Raji (cell line): ENCODE data around the gene C19orf44.

Experiments used
- POLR2A ChIP-seq: IDR thresholded peaks from 2 replicates; pipeline ENCODE4 v1.6.1; 2011; ENCODE audit warnings: low read depth, low read length, control low read depth; ENCODE audit not compliant: insufficient read depth

Gene C19orf44

GRCh38 chr19:16495982-16496612 is at the start of gene C19orf44, which contains the start of gene CALR3:
TSS of gene C19orf44 (plus strand) at chr19:16496394. CDS start at chr19:16500793, 4,399 bp downstream.
TSS of gene CALR3 (minus strand) at chr19:16496167. CDS start at chr19:16496129, 38 bp downstream.
- TF ChIP-seq POLR2A = peak; percentile 80

- peak; percentile 30; the same call in 1 of the 2 replicates for TF ChIP-seq POLR2A
These were observed 49.3 kb upstream of the C19orf44 start for GRCh38 chr19:16446724-16447368.

- peak; percentile 45 for TF ChIP-seq POLR2A
These were observed 46.7 kb upstream of the C19orf44 start for GRCh38 chr19:16449330-16449961.

DNA sequence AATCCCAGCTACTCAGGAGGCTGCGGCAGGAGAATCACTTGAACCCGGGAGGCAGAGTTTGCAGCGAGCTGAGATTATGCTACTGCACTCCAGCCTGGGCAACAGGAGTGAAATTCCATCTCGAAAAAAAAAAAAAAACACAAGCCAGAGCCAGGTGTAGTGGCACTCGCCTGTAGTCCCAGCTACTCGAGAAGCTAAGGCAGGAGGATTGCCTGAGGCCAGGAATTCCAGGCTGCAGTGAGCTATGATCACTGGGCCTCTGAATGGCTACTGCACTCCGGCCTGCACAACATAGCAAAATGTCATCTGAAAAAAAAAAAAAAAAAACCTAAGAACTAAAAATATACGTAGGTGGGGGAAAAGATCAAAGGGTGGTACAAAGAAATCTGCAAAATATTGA is 43.9 kb upstream of the C19orf44 start:
- TF ChIP-seq POLR2A = no peak

- TF ChIP-seq POLR2A = no peak
These were observed 41.8 kb upstream of the C19orf44 start for GRCh38 chr19:16454351-16454918.

DNA sequence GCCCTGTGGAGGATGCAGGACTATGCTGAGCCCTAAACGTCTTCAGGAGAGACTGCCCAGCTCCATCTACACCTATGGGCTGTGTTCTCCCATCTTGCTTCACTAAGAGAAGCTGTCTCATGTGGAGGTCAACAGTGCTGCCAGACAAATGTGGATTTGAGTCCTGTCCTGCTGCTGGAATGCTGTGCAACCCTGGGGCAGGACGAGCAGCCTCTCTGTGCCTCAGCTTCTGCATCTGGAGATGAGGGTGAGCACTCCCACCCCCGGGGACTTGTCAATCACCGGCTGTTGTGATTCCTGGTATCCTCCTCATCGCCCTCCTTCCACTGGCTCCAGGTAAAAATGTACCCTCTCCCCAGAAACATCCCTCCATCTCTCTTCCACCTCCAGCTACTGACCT is 40.7 kb upstream of the C19orf44 start:
- TF ChIP-seq POLR2A = no peak

GRCh38 chr19:16456652-16457194 is 39.5 kb upstream of the C19orf44 start:
- no peak for TF ChIP-seq POLR2A

GRCh38 chr19:16457195-16457953 is 38.8 kb upstream of the C19orf44 start:
- TF ChIP-seq POLR2A = no peak

DNA sequence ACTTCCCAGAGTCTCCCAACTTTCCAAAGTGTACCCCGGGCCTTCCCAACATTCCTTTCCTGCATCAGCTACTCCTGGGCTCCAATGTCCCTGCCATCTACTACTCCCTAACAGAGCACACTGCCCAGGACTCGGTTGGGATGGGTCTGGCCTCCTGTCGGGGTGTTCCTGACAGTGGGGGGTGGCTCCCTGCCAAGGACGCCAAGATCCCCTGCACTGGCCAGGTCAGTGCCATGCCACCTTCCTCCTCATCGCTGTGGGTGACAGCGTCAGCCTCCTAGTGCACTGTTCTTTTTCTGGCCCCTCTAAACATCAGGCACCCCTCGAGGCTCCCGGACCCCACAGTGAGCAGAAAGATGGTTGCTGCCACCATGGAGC is 38.3 kb upstream of the C19orf44 start:
- no peak for TF ChIP-seq POLR2A

DNA sequence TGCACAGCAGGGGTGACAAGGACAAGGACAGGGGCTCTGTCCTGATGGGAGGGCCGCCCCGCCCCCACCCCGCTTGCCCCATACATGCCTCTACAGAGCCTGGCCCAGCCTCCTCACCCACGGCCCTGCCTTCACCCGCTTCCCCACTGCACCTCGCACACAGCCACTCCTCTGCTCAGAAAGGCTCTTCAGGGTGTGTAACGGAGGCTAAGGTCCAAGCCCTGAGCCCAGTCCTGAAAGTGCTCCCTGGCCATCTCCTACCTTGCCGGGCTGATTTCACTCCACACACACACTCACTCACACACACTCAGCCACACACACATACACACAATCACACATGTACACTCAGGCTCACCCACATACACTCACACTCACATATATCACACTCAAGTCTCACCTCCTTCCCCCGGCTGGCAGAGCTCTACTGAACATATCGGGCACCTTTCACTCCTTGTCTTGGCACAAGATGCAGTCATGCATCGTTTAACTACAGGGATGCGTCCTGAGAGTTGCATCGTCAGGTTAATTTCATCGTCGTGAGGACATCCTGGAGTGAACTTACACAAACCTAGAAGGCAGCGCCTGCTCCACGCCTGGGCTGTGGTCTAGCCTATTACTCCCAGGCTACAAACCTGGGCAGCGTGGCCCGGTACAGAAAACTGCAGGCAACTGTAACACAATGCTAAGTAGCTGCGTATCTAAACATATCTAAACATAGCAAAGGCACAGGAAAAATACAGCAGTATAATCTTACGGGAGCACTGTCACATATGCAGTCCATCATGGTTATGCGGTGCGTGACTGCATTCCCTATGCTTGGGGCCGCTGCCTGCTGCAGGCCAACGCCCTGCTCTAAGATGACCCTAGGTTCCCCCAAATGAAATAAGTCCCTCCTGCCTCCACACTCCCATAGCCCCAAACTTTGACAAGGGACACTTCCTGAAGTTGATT is 37.5 kb upstream of the C19orf44 start:
- TF ChIP-seq POLR2A = no peak

GRCh38 chr19:16459680-16460079 is 36.5 kb upstream of the C19orf44 start:
- no peak for TF ChIP-seq POLR2A

- TF ChIP-seq POLR2A = no peak
These were observed 35.7 kb upstream of the C19orf44 start for GRCh38 chr19:16460454-16460853.

- no peak for TF ChIP-seq POLR2A
These were observed 34.6 kb upstream of the C19orf44 start for GRCh38 chr19:16461630-16462051.
